Thymus (tissue), 11 donors: Measurements from ENCODE around the gene IRAG1. TPM values are rescaled to one million over a fixed set of nuclear protein-coding genes. Genes with fewer than 3 reads are reported as not detected.

ENCODE experiments used
- DNase-seq, 9 donors: peaks; one replicate each; pipeline ENCODE4 v3.0.0-alpha.2; 2013; ENCODE audit warnings: low spot score in 9 of 9, low read depth in 6 of 9, missing footprints in 1 of 9
- H3K27ac ChIP-seq, 2 donors: one replicate each; pipeline ENCODE4 v1.5.1; 2013; ENCODE audit warnings: control low read depth in 1 of 2, low read depth in 1 of 2, low read length in 1 of 2, mild to moderate bottlenecking in 1 of 2, moderate library complexity in 1 of 2
- H3K27me3 ChIP-seq, 2 donors: one replicate each; pipeline ENCODE4 v1.5.1; 2013; ENCODE audit warnings: low read length in 1 of 2; ENCODE audit not compliant: control insufficient read depth in 2 of 2, insufficient read depth in 1 of 2
- H3K36me3 ChIP-seq, 2 donors: one replicate each; pipeline ENCODE4 v1.5.1; 2013; ENCODE audit warnings: low read length in 1 of 2, mild to moderate bottlenecking in 1 of 2, moderate library complexity in 1 of 2; ENCODE audit not compliant: control insufficient read depth in 2 of 2, insufficient read depth in 2 of 2
- H3K4me1 ChIP-seq, 2 donors: one replicate each; pipeline ENCODE4 v1.5.1; 2013; ENCODE audit warnings: low read length in 2 of 2; ENCODE audit not compliant: control insufficient read depth in 2 of 2, insufficient read depth in 2 of 2
- H3K4me3 ChIP-seq, 2 donors: one replicate each; pipeline ENCODE4 v1.5.1; 2013; ENCODE audit warnings: low read length in 2 of 2, control low read depth in 1 of 2, mild to moderate bottlenecking in 1 of 2
- H3K9me3 ChIP-seq, 2 donors: one replicate each; pipeline ENCODE4 v1.5.1; 2013; ENCODE audit warnings: low read length in 1 of 2, mild to moderate bottlenecking in 1 of 2; ENCODE audit not compliant: control insufficient read depth in 2 of 2, insufficient read depth in 1 of 2
- WGBS: extraction: QIAGEN DNeasy Blood & Tissue Kit; methylation state at CpG from one replicate; pipeline ENCODE4 v1.1.7; 2013; 5-methylcytosine and 5-hydroxymethylcytosine counted together
- polyA plus RNA-seq: library from polyadenylated mRNA; stranded (reverse); fragments of 200-250 nt; gene quantifications from one replicate; pipeline ENCODE4 v1.2.3, GENCODE V29; 2013
- total RNA-seq: library from RNA; stranded (reverse); fragments of 120-200 nt; gene quantifications from one replicate; pipeline ENCODE4 v1.2.4, GENCODE V29; 2013
- donor health status: healthy.

Gene IRAG1
- total and polyA plus RNA-seq, 2 donors, result 1.7 to 3.1 TPM

- Histone ChIP-seq H3K27me3 (no peaks in the 10 kb centered on the region), H3K9me3 (no peaks in the 10 kb centered on the region), H3K4me1 (peaks cover 0 to 16% of the 10 kb centered on the region in 2 donors), H3K4me3 (no peak overlapping the region), H3K27ac (no peak overlapping the region), H3K36me3 (no peaks in the 10 kb centered on the region)
- DNase-seq, result no peak
- 96% methylated on average over 3 of the region's 3 CpGs for WGBS
Measured at GRCh38 chr11:10676919-10677318, 16.6 kb downstream of the IRAG1 start.

- peak overlapping the region in 1 of 2 donors; percentile 8 for H3K4me3 ChIP-seq
- H3K9me3 ChIP-seq, result no peaks in the 10 kb centered on the region
- peaks cover 0 to 16% of the 10 kb centered on the region in 2 donors for H3K4me1 ChIP-seq
- no peaks in the 10 kb centered on the region for H3K36me3 ChIP-seq
- peak in 1 of 9 donors; percentile 28 for DNase-seq
- 28% methylated on average over 10 of the region's 10 CpGs for WGBS
- H3K27me3 ChIP-seq, result no peaks in the 10 kb centered on the region
- H3K27ac ChIP-seq, result no peak overlapping the region
Measured at GRCh38 chr11:10674911-10675440, 18.6 kb downstream of the IRAG1 start.

GRCh38 chr11:10674440-10674855 lies 19.1 kb downstream of the IRAG1 start:
- no peaks in the 10 kb centered on the region for H3K27me3 ChIP-seq
- no peaks in the 10 kb centered on the region for H3K9me3 ChIP-seq
- DNase-seq, result peak in 3 of 9 donors; percentile 21 to 65 (median 48)
- H3K27ac ChIP-seq, result no peak overlapping the region
- no peaks in the 10 kb centered on the region for H3K36me3 ChIP-seq
- peaks cover 0 to 16% of the 10 kb centered on the region in 2 donors for H3K4me1 ChIP-seq
- peak overlapping the region in 1 of 2 donors; percentile 8 for H3K4me3 ChIP-seq
- 20% methylated on average over 6 of the region's 6 CpGs for WGBS

- no peaks in the 10 kb centered on the region for H3K27me3 ChIP-seq
- 51% methylated on average over 6 of the region's 6 CpGs for whole genome bisulfite sequencing
- H3K4me3 ChIP-seq, result no peak overlapping the region
- no peak overlapping the region for H3K27ac ChIP-seq
- H3K9me3 ChIP-seq, result no peaks in the 10 kb centered on the region
- no peak for DNase-seq
- H3K4me1 ChIP-seq, result peaks cover 0 to 16% of the 10 kb centered on the region in 2 donors
- no peaks in the 10 kb centered on the region for H3K36me3 ChIP-seq
Measured at GRCh38 chr11:10673501-10674062, 20.0 kb downstream of the IRAG1 start.

GRCh38 chr11:10670099-10670498 lies 23.5 kb downstream of the IRAG1 start:
- WGBS, result 83% methylated on average over 4 of the region's 4 CpGs
- H3K9me3 ChIP-seq, result no peaks in the 10 kb centered on the region
- no peak for DNase-seq
- H3K27ac ChIP-seq, result no peak overlapping the region
- H3K4me3 ChIP-seq, result no peak overlapping the region
- peaks cover 0 to 12% of the 10 kb centered on the region in 2 donors for H3K4me1 ChIP-seq
- no peaks in the 10 kb centered on the region for H3K36me3 ChIP-seq
- H3K27me3 ChIP-seq, result no peaks in the 10 kb centered on the region

GRCh38 chr11:10669258-10670033 lies 24.1 kb downstream of the IRAG1 start:
- DNase-seq, result no peak
- 60% methylated on average over 5 of the region's 5 CpGs for WGBS

GRCh38 chr11:10667521-10667885 lies 26.1 kb downstream of the IRAG1 start:
- DNase-seq, result no peak
- Histone ChIP-seq H3K9me3 (no peaks in the 10 kb centered on the region), H3K27ac (no peak overlapping the region), H3K36me3 (no peaks in the 10 kb centered on the region), H3K4me1 (peaks cover 0 to 8% of the 10 kb centered on the region in 2 donors), H3K27me3 (no peaks in the 10 kb centered on the region), H3K4me3 (no peak overlapping the region)
- 89% methylated on average over 2 of the region's 2 CpGs for WGBS

More at GRCh38 chr11:10669258-10670033, 24.1 kb downstream of the IRAG1 start:
- no peaks in the 10 kb centered on the region for H3K36me3 ChIP-seq
- H3K9me3 ChIP-seq, result no peaks in the 10 kb centered on the region
- no peak overlapping the region for H3K27ac ChIP-seq
- peaks cover 0 to 6% of the 10 kb centered on the region in 2 donors for H3K4me1 ChIP-seq
- H3K4me3 ChIP-seq, result no peak overlapping the region
- no peaks in the 10 kb centered on the region for H3K27me3 ChIP-seq

GRCh38 chr11:10666556-10667520 lies 26.7 kb downstream of the IRAG1 start:
- Histone ChIP-seq H3K27me3 (no peaks in the 10 kb centered on the region), H3K27ac (no peak overlapping the region), H3K4me1 (peaks cover 0 to 8% of the 10 kb centered on the region in 2 donors), H3K4me3 (no peak overlapping the region), H3K9me3 (no peaks in the 10 kb centered on the region), H3K36me3 (no peaks in the 10 kb centered on the region)
- no peak for DNase-seq
- 75% methylated on average over 6 of the region's 6 CpGs for WGBS
